HK-2 (cell line): ENCODE results near the gene CDHR3.
"Not testable (repeated sequence)": the region's sequence is repeated elsewhere in the genome, so short reads cannot be mapped to it uniquely, and the experiment has no call there.

ENCODE experiments used
- DNase-seq: peaks from one replicate; pipeline ENCODE4 v3.0.0-alpha.2; 2018; ENCODE audit not compliant: unreplicated experiment

The CDHR3 gene

GRCh38 chr7:105963038-105963667, at the start of gene CDHR3:
Gene CDHR3, plus strand, starts transcription at chr7:105963264. Its CDS starts 55 bp downstream, at chr7:105963319.
- no peak for DNase-seq

- no peak for DNase-seq
Observed at GRCh38 chr7:105913947-105914346, 49.1 kb upstream of the CDHR3 start.

- no peak for DNase-seq
Observed at GRCh38 chr7:105916603-105917002, 46.5 kb upstream of the CDHR3 start.

GRCh38 chr7:105917659-105918058, 45.4 kb upstream of the CDHR3 start:
- DNase-seq = no peak

- DNase-seq = peak; percentile 4
Observed at GRCh38 chr7:105920766-105921165, 42.3 kb upstream of the CDHR3 start.

- DNase-seq = no peak
Observed at GRCh38 chr7:105924945-105925344, 38.1 kb upstream of the CDHR3 start.

- DNase-seq = no peak
Observed at GRCh38 chr7:105926131-105926530, 36.9 kb upstream of the CDHR3 start.

- DNase-seq = no peak
Observed at GRCh38 chr7:105931179-105931578, 31.9 kb upstream of the CDHR3 start.

- DNase-seq = no peak
Observed at GRCh38 chr7:105932835-105933477, 30.1 kb upstream of the CDHR3 start.

GRCh38 chr7:105934572-105935185, 28.4 kb upstream of the CDHR3 start:
- no peak for DNase-seq

- no peak for DNase-seq
Observed at GRCh38 chr7:105935250-105935649, 27.8 kb upstream of the CDHR3 start.

GRCh38 chr7:105937411-105937810, 25.7 kb upstream of the CDHR3 start:
- no peak for DNase-seq

- no peak for DNase-seq
Observed at GRCh38 chr7:105940109-105940508, 23.0 kb upstream of the CDHR3 start.

- DNase-seq = no peak
Observed at GRCh38 chr7:105941596-105941995, 21.5 kb upstream of the CDHR3 start.

GRCh38 chr7:105943486-105943885, 19.6 kb upstream of the CDHR3 start:
- no peak for DNase-seq

GRCh38 chr7:105945848-105946247, 17.2 kb upstream of the CDHR3 start:
- no peak for DNase-seq

- DNase-seq = no peak
Observed at GRCh38 chr7:105951597-105951996, 11.5 kb upstream of the CDHR3 start.

- no peak for DNase-seq
Observed at GRCh38 chr7:105952917-105953595, 10.0 kb upstream of the CDHR3 start.

GRCh38 chr7:105954711-105955110, 8.4 kb upstream of the CDHR3 start:
- DNase-seq = no peak

GRCh38 chr7:105955651-105956466, 7.2 kb upstream of the CDHR3 start:
- DNase-seq = not testable (repeated sequence)

GRCh38 chr7:105958012-105958411, 5.1 kb upstream of the CDHR3 start:
- no peak for DNase-seq

GRCh38 chr7:105962353-105962752, 711 bp upstream of the CDHR3 start:
- DNase-seq = no peak
